ENCODE results near the gene RABL6.

RABL6 gene

DNA sequence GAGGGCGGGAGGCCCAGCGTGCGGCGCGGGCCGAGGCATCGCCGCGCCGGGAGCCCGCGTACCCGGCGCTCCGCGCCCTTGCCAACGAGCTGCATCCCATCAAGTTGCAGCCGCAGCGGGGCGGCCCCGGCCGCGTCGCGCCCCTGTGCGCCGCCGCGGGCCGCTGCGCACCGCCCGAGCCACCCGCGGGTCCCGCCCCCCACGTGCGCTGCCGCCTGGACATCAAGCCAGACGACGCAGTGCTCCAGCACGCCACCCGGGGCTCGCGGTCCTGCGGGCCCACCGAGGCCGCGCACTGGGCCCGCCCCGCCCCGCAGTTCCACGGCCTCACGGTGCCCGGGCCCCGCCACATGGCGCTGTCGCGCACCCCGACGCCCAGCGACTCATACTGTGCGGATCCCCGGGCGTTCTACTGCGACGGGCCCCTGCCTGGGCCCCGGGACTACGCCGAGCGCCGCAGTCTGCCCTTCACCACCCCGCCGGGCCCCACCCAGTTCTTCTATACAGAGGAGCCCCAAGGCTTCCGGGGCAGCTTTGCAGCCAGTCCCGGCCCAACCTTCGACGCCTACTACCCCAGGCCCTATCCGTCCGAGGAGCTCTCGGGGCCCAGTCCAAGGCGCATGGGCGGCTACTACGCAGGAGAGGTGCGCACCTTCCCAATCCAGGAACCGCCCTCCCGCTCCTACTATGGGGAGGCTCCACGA lies 37.2 kb downstream of the RABL6 start:
- TF ChIP-seq, protein P1, sequence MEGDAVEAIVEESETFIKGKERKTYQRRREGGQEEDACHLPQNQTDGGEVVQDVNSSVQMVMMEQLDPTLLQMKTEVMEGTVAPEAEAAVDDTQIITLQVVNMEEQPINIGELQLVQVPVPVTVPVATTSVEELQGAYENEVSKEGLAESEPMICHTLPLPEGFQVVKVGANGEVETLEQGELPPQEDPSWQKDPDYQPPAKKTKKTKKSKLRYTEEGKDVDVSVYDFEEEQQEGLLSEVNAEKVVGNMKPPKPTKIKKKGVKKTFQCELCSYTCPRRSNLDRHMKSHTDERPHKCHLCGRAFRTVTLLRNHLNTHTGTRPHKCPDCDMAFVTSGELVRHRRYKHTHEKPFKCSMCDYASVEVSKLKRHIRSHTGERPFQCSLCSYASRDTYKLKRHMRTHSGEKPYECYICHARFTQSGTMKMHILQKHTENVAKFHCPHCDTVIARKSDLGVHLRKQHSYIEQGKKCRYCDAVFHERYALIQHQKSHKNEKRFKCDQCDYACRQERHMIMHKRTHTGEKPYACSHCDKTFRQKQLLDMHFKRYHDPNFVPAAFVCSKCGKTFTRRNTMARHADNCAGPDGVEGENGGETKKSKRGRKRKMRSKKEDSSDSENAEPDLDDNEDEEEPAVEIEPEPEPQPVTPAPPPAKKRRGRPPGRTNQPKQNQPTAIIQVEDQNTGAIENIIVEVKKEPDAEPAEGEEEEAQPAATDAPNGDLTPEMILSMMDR (IDR thresholded peaks at IDR 0.05; ENCODE audit: insufficient read depth, low read length, missing control alignments), result no peak
- ChIA-PET CTCF (interaction anchor here (0.9 kb wide), 1 partner anchor 18 kb away, joined by 3 read pairs; no protein-coding TSS in a partner anchor), POLR2A (no interaction called here)
- H3K4me3 ChIP-seq (ENCODE audit: low read depth, low read length), result no peak overlapping the region
- no peak for DNase-seq (ENCODE audit: low read depth, low spot score)

DNA sequence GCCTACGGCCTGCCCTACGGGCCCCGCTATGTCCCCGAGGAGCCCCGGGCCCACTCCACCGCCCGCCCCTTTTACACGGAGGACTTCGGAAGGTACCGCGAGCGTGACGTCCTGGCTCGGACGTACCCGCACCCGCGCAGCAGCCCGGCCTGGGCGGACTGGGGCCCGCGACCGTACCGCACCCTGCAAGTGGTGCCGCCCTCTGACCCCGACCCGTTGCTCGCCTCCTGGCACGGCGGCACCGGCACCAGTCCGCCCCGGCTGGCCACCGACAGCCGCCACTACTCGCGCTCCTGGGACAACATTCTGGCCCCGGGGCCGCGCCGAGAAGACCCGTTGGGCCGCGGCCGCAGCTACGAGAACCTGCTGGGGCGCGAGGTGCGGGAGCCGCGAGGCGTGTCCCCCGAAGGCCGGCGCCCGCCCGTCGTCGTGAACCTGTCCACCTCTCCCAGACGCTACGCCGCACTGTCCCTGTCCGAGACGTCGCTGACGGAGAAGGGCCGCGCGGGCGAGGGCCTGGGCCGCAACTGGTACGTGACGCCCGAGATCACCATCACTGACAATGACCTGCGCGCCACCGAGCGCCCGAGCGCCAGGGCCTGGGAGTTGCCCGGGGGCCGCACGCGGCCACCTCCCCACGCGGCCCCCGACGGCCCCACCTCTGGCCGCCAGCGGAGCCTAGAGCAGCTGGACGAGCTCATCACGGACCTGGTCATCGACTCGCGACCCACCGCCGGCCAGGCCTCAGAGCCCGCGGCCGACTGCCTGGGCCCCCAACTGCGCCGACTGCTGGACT lies 37.9 kb downstream of the RABL6 start:
- no peak for DNase-seq (ENCODE audit: low read depth, low spot score)
- TF ChIP-seq, protein P1 (IDR thresholded peaks at IDR 0.05; ENCODE audit: insufficient read depth, low read length, missing control alignments), result no peak
- POLR2A ChIA-PET, result interaction anchor here (1.2 kb wide), 1 partner anchor 190 kb away, joined by 3 read pairs; no protein-coding TSS in a partner anchor
- CTCF ChIA-PET, result interaction anchor here (0.7 kb wide), 1 partner anchor 105 kb away, joined by 3 read pairs; no protein-coding TSS in a partner anchor
- no peak overlapping the region for H3K4me3 ChIP-seq (ENCODE audit: low read depth, low read length)

DNA sequence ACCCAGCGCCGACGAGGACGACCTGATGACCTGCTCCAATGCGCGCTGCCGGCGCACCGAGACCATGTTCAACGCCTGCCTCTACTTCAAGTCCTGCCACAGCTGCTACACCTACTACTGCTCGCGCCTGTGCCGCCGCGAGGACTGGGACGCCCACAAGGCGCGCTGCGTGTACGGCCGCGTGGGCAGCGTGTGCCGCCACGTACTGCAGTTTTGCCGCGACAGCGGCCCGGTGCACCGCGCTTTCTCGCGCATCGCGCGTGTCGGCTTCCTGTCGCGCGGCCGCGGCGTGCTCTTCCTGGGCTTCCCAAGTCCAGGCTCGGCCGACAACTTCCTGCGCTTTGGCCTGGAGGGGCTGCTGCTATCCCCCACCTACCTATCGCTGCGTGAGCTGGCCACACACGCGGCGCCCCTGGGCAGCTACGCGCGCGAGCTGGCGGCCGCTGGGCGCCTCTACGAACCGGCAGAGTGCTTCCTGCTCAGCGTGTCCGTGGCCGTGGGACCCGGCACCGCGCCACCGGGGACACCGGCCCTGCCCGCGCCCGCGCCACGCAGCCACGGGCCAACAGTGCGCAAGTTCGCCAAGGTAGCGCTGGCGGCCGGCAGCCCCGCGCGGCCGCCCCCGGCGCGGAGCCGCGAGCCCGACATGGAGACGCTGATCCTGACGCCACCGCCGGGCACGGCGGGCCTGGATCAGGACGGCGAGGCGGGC lies 38.8 kb downstream of the RABL6 start:
- no peak for DNase-seq (ENCODE audit: low read depth, low spot score)
- TF ChIP-seq, protein P1 (IDR thresholded peaks at IDR 0.05; ENCODE audit: insufficient read depth, low read length, missing control alignments), result no peak
- CTCF ChIA-PET, result interaction anchor here (1.2 to 1.5 kb wide), 4 partner anchors 55 to 200 kb away, joined by 3 to 5 read pairs (median 4); partner anchors contain the start of gene NPDC1
- POLR2A ChIA-PET, result interaction anchor here (0.8 to 1.8 kb wide), 5 partner anchors 9 to 189 kb away, joined by 3 to 8 read pairs (median 6); partner anchors contain the start of gene EDF1
- H3K4me3 ChIP-seq (ENCODE audit: low read depth, low read length), result peak overlapping the region; percentile 23; the same call in 1 of the 2 replicates

DNA sequence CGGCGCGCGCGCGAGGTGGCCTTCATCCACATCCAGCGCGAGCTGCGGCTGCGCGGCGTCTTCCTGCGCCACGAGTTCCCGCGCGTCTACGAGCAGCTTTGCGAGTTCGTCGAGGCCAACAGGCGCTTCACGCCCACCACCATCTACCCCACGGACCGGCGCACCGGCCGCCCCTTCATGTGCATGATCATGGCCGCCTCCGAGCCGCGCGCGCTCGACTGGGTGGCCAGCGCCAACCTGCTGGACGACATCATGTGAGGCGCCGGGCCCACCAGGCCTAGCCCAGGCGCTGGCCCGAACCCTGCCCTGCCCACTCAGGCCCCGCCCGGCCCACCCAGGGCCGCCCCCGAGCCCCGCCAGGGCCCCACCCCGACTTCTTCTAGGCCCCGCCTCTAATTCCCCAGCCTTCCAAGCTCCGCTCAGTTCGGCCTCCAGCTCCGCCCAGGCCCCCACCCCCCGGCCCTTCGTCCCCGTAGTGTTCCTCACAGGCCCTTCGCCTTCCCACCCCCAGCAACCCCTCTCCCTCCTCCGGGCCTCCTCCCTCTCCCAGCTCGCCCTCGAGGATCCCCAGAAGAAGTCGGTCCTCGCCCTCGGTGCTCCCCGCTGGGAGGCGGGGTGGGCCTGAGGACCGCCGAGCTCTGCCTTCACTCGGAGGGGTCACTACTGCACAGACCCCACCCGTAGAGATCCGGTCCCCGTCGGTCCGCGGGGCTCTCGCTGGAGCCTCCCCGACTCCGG lies 39.5 kb downstream of the RABL6 start:
- no peak for DNase-seq (ENCODE audit: low read depth, low spot score)
- ChIA-PET CTCF (interaction anchor here (1.2 to 1.6 kb wide), 6 partner anchors 55 to 209 kb away, joined by 3 to 8 read pairs (median 4); partner anchors contain the start of gene NPDC1), POLR2A (interaction anchor here (0.6 to 1.8 kb wide), 8 partner anchors 9 to 188 kb away, joined by 3 to 8 read pairs (median 4); partner anchors contain the start of gene EDF1)
- TF ChIP-seq, protein P1 (IDR thresholded peaks at IDR 0.05; ENCODE audit: insufficient read depth, low read length, missing control alignments), result no peak
- peak overlapping the region; percentile 97 for H3K4me3 ChIP-seq (ENCODE audit: low read depth, low read length)

DNA sequence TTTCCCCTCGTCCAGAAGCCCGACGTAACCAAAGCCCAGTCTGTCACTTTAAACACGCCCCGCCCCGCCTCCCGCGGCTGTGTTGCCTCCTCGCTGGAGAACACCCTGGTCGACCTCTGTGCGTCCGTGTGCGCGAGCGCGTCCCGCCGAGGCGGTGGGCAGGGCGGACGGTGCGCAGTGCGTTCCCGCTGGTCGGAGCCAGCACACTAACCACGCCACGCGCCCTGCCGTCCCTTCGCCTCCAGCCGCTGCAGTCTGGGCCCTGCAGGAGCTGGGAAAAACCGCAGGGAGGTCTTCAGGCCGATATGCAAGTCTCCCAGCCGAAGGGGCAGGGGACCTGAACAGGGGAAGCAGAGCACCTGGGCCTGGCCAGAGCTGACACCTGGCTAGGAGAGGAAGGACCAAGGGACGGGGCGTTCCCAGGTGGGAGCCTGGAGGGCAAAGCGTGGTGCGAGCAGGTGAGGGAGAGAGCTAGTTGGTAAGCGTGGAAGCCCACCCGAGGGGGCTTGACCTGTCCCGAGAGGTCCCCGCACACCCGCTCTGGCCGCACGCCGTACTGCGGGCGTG lies 40.2 kb downstream of the RABL6 start:
- CTCF ChIA-PET, result interaction anchor here (1.3 to 1.6 kb wide), 4 partner anchors 56 to 208 kb away, joined by 3 to 8 read pairs (median 4); partner anchors contain the start of gene NPDC1
- TF ChIP-seq, protein P1 (IDR thresholded peaks at IDR 0.05; ENCODE audit: insufficient read depth, low read length, missing control alignments), result no peak
- POLR2A ChIA-PET, result interaction anchor here (0.6 to 1.8 kb wide), 9 partner anchors 10 to 187 kb away, joined by 3 to 8 read pairs (median 3); partner anchors contain the start of genes CLIC3 and EDF1
- DNase-seq (ENCODE audit: low read depth, low spot score), result peak; percentile 9
- peak overlapping the region; percentile 97 for H3K4me3 ChIP-seq (ENCODE audit: low read depth, low read length)

Data from AG04449 (cell line).